Body of pancreas (tissue), 4 donors: ENCODE results near the gene UTS2B. TPM values are rescaled to one million over a fixed set of nuclear protein-coding genes. Genes with fewer than 3 reads are reported as not detected.

Source experiments
- ATAC-seq: fragments of 150-250 bp; one replicate; pipeline ENCODE4 v1.9.1; 2016
- DNase-seq, 4 donors: peaks; one replicate each; pipeline ENCODE4 v3.0.0-alpha.2; 2019
- H3K27ac ChIP-seq, 4 donors: fragments of 200-600 bp; sonication (generic); 1 replicate in 3 of 4; 2 replicates in 1 of 4; pipeline versions ENCODE4 v1.5.1 to v1.6.1; 2016 to 2019; ENCODE audit warnings: mild to moderate bottlenecking in 1 of 4, mixed read lengths in 1 of 4, moderate library complexity in 1 of 4
- H3K27me3 ChIP-seq, 2 donors: fragments of 200-600 bp; sonication (generic); one replicate each; pipeline ENCODE4 v1.6.0; 2016; ENCODE audit warnings: mild to moderate bottlenecking in 1 of 2
- H3K36me3 ChIP-seq, 2 donors: fragments of 200-600 bp; sonication (generic); replicated peaks in 1 of 2; 2 replicates each; pipeline ENCODE4 v1.5.1; 2016; ENCODE audit warnings: low read depth in 2 of 2; ENCODE audit not compliant: insufficient read depth in 1 of 2
- H3K4me1 ChIP-seq: fragments of 200-600 bp; sonication (generic); one replicate; pipeline ENCODE4 v1.6.0; 2016
- H3K4me3 ChIP-seq, 2 donors: fragments of 200-600 bp; sonication (generic); 1 replicate in 1 of 2; 2 replicates in 1 of 2; pipeline ENCODE4 v1.5.1; 2016 to 2019
- H3K9me3 ChIP-seq, 3 donors: fragments of 200-600 bp; sonication (generic); 1 replicate in 2 of 3; 2 replicates in 1 of 3; pipeline ENCODE4 v1.5.1; 2016
- POLR2A ChIP-seq, 3 donors: fragments of 450-650 bp; IDR thresholded peaks; one replicate each; pipeline ENCODE4 v1.6.1; 2016; ENCODE audit warnings: antibody characterized with exemption in 3 of 3, mild to moderate bottlenecking in 2 of 3
- WGBS, 2 donors: methylation state at CpG; one replicate each; pipeline ENCODE4 v1.1.5; 2017; 5-methylcytosine and 5-hydroxymethylcytosine counted together
- intact Hi-C: fragments of 100-400 bp; cut with DNase I; formaldehyde crosslinking; loops from one replicate; pipeline ENCODE4 v1.15.1; 2023
- total RNA-seq, 2 donors: library from RNA; depleted of rRNA; stranded (reverse); fragments of >200 nt; gene quantifications; one replicate each; pipeline ENCODE4 v1.1.0, GENCODE V29; 2016
- TF ChIP-seq, protein P1 (sequence below), 7 experiments: fragments of 450-650 bp in 4 of 7; fragments of 200-600 bp in 3 of 7; sonication (generic) in 3 of 7; IDR thresholded peaks; one replicate each; pipeline ENCODE4 v1.5.1; 2016 to 2019; ENCODE audit warnings: antibody characterized with exemption in 7 of 7

UTS2B gene
- total RNA-seq, 2 donors from 2014 or later: not detected

DNA sequence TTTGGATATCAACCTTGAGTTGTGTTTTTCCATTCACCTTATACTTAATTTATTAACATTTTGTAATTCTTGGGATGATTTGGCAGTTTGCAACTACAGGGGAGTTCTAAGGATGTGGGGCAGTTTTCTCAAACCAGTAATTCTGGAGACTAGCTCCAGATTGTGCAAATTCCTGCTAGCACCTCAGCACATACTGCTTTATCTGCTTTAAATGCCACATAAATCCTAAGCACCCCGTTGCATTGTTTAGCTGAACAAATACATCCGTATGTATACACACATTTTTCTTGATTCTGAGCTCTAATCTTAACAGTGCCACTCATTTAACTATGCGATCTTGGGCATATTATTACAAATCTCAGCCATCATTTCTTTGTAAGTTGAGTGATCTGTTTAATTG lies 16.9 kb upstream of the UTS2B start:
- ATAC-seq (no peak), DNase-seq (no peak)
- intact Hi-C loops: no loop called here
- no peaks in the 10 kb centered on the region for H3K27me3 ChIP-seq
- no peak overlapping the region for H3K4me3 ChIP-seq
- H3K9me3 ChIP-seq: no peaks in the 10 kb centered on the region
- TF ChIP-seq POLR2A (IDR thresholded peaks at IDR 0.05): no peak
- TF ChIP-seq, protein P1, sequence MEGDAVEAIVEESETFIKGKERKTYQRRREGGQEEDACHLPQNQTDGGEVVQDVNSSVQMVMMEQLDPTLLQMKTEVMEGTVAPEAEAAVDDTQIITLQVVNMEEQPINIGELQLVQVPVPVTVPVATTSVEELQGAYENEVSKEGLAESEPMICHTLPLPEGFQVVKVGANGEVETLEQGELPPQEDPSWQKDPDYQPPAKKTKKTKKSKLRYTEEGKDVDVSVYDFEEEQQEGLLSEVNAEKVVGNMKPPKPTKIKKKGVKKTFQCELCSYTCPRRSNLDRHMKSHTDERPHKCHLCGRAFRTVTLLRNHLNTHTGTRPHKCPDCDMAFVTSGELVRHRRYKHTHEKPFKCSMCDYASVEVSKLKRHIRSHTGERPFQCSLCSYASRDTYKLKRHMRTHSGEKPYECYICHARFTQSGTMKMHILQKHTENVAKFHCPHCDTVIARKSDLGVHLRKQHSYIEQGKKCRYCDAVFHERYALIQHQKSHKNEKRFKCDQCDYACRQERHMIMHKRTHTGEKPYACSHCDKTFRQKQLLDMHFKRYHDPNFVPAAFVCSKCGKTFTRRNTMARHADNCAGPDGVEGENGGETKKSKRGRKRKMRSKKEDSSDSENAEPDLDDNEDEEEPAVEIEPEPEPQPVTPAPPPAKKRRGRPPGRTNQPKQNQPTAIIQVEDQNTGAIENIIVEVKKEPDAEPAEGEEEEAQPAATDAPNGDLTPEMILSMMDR (IDR thresholded peaks at IDR 0.05): no peak
- 45 to 48% methylated on average over 3 of the region's 3 CpGs for WGBS, 2 donors
- no peaks in the 10 kb centered on the region for H3K36me3 ChIP-seq
- no peak overlapping the region for H3K27ac ChIP-seq
- peaks cover 56% of the 10 kb centered on the region for H3K4me1 ChIP-seq

DNA sequence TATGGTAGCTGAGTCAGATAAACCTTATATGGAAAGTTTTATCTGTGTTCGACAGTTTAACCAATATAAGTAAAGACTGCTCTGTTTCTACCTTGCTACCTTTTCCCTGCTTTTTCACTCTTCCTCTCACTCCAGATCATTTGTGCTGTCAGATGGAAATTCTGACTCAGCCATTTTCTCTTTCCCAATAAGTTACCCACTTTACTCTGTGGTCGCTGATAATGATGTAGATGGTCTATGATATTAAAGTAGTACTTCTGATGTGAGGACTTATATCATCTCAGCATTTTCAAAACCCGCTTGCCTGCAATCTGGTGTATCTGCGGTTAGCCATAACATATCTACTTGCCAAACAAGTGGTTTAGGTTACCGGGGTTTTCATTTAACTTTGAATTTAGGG lies 15.0 kb upstream of the UTS2B start:
- no peaks in the 10 kb centered on the region for H3K9me3 ChIP-seq
- WGBS, 2 donors: 88 to 89% methylated on average over 5 of the region's 5 CpGs
- intact Hi-C loops: no loop called here
- H3K36me3 ChIP-seq: no peaks in the 10 kb centered on the region
- H3K4me3 ChIP-seq: no peak overlapping the region
- ATAC-seq (no peak), DNase-seq (no peak)
- H3K27ac ChIP-seq: no peak overlapping the region
- peaks cover 48% of the 10 kb centered on the region for H3K4me1 ChIP-seq
- no peaks in the 10 kb centered on the region for H3K27me3 ChIP-seq
- no peak for TF ChIP-seq POLR2A (IDR thresholded peaks at IDR 0.05)
- TF ChIP-seq, protein P1 (IDR thresholded peaks at IDR 0.05): no peak

DNA sequence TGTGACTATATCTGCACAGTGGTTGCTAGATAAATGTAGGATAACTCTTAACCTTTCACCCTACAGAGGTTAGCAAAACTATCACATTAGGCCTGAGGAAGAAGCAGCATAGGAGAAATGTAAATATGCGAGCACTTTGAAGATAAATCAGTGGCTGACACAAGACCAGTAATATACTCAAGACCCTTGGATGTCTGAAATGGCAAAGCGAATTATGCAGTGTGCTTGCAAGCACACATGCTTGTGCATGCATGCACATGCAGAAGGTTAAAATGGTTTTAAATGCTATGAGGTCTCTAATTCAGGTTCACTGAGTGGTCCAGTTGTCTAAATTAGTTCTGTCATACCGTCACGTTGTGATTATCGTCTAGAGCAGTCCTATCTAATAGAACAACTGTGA lies 13.6 kb upstream of the UTS2B start:
- no peak overlapping the region for H3K27ac ChIP-seq
- no peak overlapping the region for H3K4me3 ChIP-seq
- 85 to 90% methylated on average over 5 of the region's 5 CpGs for WGBS, 2 donors
- peaks cover 46% of the 10 kb centered on the region for H3K4me1 ChIP-seq
- no peak for TF ChIP-seq POLR2A (IDR thresholded peaks at IDR 0.05)
- TF ChIP-seq, protein P1 (IDR thresholded peaks at IDR 0.05): no peak
- H3K9me3 ChIP-seq: no peaks in the 10 kb centered on the region
- no peaks in the 10 kb centered on the region for H3K27me3 ChIP-seq
- intact Hi-C loops: no loop called here
- no peak for DNase-seq
- ATAC-seq: no peak
- H3K36me3 ChIP-seq: no peaks in the 10 kb centered on the region

DNA sequence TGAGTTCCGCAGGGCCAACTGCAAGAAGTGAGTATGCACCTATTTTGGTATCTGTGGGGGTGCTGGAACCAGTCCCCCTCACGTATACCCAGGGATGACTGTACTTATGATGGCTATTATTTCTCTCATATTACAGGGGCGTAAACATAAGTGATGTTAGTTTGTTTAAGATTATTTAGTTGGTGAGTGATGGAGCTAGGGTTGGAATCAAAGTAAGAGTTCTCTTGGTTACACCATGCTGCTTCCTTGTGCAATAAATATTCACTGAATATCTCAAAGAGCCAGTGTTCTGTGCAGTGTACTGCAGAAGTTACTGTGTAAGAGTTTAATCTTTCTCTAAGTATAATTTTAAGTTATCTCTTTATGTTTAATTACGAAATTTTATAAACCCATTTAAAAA lies 12.8 kb upstream of the UTS2B start:
- peaks cover 51% of the 10 kb centered on the region for H3K4me1 ChIP-seq
- no peaks in the 10 kb centered on the region for H3K36me3 ChIP-seq
- DNase-seq (no peak), ATAC-seq (no peak)
- TF ChIP-seq, protein P1 (IDR thresholded peaks at IDR 0.05): no peak
- no peak for TF ChIP-seq POLR2A (IDR thresholded peaks at IDR 0.05)
- H3K9me3 ChIP-seq: no peaks in the 10 kb centered on the region
- no peak overlapping the region for H3K27ac ChIP-seq
- intact Hi-C loops: no loop called here
- H3K4me3 ChIP-seq: no peak overlapping the region
- H3K27me3 ChIP-seq: no peaks in the 10 kb centered on the region
- WGBS, 2 donors: 64 to 75% methylated on average over 4 of the region's 4 CpGs

DNA sequence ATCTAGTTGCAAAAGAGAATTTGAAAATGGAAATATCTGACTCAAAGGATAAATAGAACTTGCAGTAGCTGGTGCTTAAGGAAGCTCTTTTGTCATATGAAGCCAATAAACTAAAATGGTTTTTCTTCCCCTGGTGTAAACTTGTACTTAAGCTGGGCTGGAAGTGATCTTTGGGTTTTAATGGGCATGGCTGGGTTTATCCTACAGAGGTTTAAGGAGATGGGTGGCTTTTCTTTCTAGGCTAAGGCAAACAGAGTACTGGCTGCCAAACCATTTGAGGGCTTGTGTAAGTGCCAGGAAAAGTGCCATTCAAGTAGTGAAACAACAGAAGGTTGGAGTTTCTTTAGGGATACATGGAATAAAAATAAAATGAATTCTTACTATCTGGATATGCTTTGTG lies 12.1 kb upstream of the UTS2B start:
- no peak overlapping the region for H3K4me3 ChIP-seq
- no peaks in the 10 kb centered on the region for H3K27me3 ChIP-seq
- no peak for ATAC-seq
- H3K36me3 ChIP-seq: no peaks in the 10 kb centered on the region
- TF ChIP-seq POLR2A (IDR thresholded peaks at IDR 0.05): no peak
- TF ChIP-seq, protein P1 (IDR thresholded peaks at IDR 0.05): no peak
- H3K9me3 ChIP-seq: no peaks in the 10 kb centered on the region
- H3K27ac ChIP-seq: no peak overlapping the region
- DNase-seq: no peak
- intact Hi-C loops: no loop called here
- H3K4me1 ChIP-seq: peaks cover 56% of the 10 kb centered on the region
